SK-N-MC (cell line): Measurements from ENCODE around the gene MALRD1.

Experiments
- EZH2 ChIP-seq: fragments of 200-600 bp; sonication (generic); IDR thresholded peaks from one replicate; pipeline ENCODE4 v1.6.1; 2017; ENCODE audit warnings: antibody characterized with exemption
- FOXP2 ChIP-seq: optimal IDR thresholded peaks from 2 replicates; pipeline ENCODE3; 2011; ENCODE audit warnings: mild to moderate bottlenecking, moderate library complexity; ENCODE audit not compliant: insufficient read depth; ENCODE audit errors: extremely low read length, control extremely low read depth
- POLR2AphosphoS5 ChIP-seq: IDR thresholded peaks from 2 replicates; pipeline ENCODE4 v1.6.1; 2012; ENCODE audit warnings: mild to moderate bottlenecking, low read depth, low read length, borderline replicate concordance

DNA sequence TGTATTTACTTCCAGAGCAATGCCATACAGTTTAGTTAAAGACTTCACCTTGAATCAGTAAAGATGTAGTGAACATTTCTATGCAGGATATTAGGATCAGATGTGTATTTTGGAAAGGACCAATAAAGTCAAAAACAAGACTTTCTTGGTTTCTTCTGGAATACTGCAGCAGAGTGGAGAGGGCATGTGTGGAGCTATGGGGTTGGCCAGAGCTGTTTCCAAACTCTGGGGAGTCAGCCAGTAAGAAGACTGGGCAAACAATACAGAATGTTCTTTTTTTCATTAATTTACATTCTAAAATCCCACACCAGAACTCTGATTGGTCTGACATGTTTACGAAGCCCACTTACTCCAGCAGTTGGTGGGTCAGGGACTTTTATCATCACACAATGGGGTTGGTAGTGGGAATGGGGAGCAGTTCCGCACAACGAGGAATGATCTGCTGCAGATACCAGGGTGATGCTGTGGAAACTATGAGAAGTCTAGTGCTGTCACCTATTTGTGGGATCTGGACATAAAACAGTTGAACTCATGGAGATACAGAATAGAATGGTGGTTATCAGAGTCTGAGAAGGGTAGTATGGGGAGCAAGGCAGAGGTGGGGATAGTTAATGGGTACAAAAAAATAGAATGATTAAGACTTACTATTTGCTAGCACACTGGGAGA, 267.7 kb downstream of the MALRD1 start:
- no peak for TF ChIP-seq POLR2AphosphoS5
- TF ChIP-seq EZH2: no peak
- TF ChIP-seq FOXP2: no peak
